GM19240 (cell line): Measurements from ENCODE around the gene TMEM240.
"Not testable (repeated sequence)": the region's sequence is repeated elsewhere in the genome, so short reads cannot be mapped to it uniquely, and the experiment has no call there.

Experiments
- DNase-seq: peaks from one replicate; pipeline ENCODE4 v3.0.0; 2011; ENCODE audit warnings: low spot score; ENCODE audit not compliant: insufficient read length

Gene TMEM240

GRCh38 chr1:1524750-1525383, 15.6 kb downstream of the TMEM240 start:
- not testable (repeated sequence) for DNase-seq

DNA sequence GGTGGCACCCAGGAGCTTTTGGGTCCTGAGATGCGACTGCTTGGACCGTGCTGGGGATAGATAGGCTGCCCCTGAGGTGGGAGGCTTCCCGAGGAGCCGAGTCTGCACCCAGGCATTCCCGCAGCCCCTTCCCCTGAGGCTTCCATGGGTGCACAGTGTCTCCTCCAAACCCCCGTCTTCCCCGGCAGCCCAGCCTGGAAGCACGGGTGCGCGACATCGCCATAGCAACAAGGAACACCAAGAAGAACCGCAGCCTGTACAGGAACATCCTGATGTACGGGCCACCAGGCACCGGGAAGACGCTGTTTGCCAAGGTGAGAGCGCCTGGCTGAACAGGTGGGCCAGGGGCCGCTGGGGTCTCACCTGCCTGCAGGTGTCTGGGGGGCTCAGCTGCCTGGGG, 16.8 kb downstream of the TMEM240 start:
- not testable (repeated sequence) for DNase-seq

GRCh38 chr1:1523226-1523625, 17.2 kb downstream of the TMEM240 start:
- DNase-seq = not testable (repeated sequence)

GRCh38 chr1:1522536-1522935, 17.9 kb downstream of the TMEM240 start:
- DNase-seq = not testable (repeated sequence)

- DNase-seq = no peak
Observed at GRCh38 chr1:1521331-1521730, 19.1 kb downstream of the TMEM240 start.

- not testable (repeated sequence) for DNase-seq
Observed at GRCh38 chr1:1519805-1520505, 20.5 kb downstream of the TMEM240 start.

DNA sequence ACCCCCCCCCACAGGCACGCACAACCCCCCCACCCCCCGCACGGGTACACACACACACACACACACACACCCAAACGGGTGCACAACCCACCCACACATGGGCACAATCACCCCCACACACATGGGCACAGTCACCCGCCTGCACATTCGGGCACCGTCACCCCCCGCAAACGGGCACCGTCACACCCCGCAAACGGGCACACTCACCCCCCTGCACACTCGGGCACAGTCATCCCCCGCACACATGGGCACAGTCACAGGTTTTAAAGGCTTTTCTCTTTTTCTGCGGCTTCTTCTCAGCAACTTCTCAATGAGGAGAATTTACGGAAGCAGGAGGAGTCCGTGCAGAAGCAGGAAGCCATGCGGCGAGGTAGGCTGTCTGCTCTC, 21.8 kb downstream of the TMEM240 start:
- DNase-seq = not testable (repeated sequence)

DNA sequence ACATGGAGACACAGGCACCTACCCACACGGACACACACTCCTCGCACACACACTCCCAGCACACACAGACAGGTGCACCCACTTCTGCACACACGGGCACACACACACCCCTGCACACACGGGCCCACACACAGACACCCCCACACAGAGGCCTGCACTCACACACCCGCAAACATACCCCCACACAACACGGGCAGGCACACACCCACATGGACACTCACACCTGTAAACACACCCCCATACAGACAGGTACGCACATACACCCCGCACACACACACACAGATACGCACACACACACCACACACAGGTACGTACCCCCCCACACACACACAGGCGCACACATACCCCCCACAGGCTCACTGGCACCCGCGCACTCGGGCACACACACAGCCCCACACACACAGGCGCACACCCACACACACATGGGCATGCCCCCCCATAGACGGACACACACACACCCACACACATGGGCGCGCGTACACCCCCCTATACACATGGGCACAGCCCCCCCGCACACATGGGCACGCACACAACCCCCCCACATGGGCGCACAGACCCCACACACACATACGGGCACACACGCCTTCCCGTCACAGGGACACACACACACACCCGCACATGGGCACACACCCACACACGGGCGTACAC, 22.3 kb downstream of the TMEM240 start:
- DNase-seq = no peak

DNA sequence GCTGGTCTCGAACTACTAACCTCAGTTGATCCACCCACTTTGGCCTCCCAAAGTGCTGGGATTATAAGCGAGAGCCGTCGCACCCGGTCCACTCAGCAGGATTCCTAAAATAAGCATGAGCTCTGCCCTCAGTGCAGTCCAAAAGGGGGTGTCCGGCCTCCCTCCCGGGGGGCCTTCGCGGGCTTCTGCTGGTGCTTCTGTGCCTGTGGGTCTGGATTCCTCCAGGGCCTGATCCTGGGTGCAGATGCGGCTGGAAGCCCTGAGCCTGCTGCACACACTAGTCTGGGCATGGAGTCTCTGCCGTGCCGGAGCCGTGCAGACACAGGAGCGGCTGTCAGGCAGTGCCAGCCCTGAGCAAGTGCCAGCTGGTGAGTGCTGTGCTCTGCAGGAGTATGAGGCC, 23.5 kb downstream of the TMEM240 start:
- not testable (repeated sequence) for DNase-seq

- DNase-seq = not testable (repeated sequence)
Observed at GRCh38 chr1:1514376-1514775, 26.0 kb downstream of the TMEM240 start.

- DNase-seq = not testable (repeated sequence)
Observed at GRCh38 chr1:1513675-1514074, 26.7 kb downstream of the TMEM240 start.

GRCh38 chr1:1512425-1512824, 28.0 kb downstream of the TMEM240 start:
- DNase-seq = not testable (repeated sequence)

DNA sequence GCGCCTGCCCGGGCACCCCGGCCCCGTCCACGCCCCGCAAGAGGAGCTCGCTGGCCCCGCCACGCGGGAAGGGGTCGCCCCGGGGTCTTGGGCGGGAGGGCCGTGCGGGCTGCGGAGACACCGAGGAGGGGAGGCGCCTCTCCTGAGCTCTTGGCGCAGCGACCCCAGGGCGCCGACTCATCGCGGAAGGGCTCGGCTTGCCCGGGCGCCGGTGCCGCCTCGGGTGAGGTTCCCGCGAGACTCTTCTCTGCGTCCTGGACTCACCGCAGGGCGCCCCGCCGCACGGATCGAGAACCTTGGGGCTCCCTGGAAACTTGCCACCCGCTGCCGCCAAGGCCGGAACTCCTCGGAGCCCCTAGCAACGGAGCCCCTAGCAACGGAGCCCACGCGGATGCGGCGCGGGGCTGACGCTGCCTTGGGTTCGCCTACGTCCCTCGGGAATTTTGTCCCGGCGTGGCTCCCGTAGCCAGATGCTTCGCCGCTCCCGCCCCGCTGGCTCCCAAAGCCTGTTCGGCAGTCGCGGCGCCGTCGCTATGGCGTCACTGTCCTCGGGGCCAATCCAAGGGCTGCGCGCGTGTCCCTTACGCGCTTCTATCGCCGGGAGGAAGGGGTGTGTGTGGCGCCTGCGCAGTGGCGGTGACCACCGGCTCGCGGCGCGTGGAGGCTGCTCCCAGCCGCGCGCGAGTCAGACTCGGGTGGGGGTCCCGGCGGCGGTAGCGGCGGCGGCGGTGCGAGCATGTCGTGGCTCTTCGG, 28.7 kb downstream of the TMEM240 start, which contains the start of gene ATAD3A:
TSS of gene ATAD3A (plus strand) at position 630 of the 753 bp plus-strand sequence. CDS start at position 737, 107 bp downstream.
- DNase-seq = peak; percentile 99

DNA sequence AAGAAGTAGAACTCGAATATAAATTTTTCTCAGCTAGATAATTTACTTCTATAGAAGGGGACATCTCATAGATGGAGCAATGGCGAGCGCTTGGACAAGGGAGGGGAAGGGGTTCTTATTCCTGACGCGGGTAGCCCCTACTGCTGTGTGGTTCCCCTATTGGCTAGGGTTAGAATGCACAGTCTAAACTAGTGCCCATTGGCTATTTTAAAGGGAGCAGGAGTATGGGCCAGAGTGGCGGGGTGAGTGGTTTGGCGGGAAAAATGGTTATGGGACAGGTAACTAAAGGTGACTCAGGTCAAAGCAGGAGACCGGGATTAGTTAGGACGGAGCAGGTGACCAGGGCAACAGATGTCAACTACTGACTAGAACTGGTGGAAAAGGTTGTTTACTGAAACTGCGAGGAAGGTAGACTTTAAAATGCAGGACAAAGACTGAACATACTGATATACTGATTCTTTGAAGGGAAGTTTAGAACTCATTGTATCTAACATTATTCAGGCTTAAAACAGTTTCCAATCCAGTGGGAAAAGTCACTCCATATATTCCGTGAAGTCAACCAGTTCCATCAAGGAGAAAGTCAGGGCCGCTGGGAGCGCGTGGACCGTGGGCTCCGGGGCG, 29.4 kb downstream of the TMEM240 start:
- no peak for DNase-seq

- DNase-seq = not testable (repeated sequence)
Observed at GRCh38 chr1:1509465-1509850, 31.0 kb downstream of the TMEM240 start.

GRCh38 chr1:1508775-1509464, 31.5 kb downstream of the TMEM240 start:
- DNase-seq = not testable (repeated sequence)

- DNase-seq = no peak
Observed at GRCh38 chr1:1507305-1507704, 33.1 kb downstream of the TMEM240 start.

GRCh38 chr1:1505801-1506200, 34.6 kb downstream of the TMEM240 start:
- not testable (repeated sequence) for DNase-seq

DNA sequence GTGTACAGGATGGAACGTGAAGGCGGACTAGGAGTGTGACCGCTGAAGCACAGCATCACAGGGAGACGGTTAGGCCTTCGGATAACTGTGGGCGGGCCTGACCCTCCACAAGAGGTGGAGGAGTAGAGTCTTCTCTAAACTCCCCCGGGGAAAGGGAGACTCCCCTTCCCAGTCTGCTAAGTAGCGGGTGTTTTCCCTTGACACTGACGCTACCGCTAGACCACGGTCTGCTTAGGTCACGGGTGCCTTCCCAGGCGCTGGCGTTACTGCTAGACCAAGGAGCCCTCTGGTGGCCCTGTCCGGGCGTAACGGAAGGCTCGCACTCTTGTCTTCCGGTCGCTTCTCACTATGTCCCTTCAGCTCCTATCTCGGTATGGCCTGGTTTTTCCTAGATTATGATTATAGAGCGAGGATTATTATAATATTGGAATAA, 35.0 kb downstream of the TMEM240 start:
- not testable (repeated sequence) for DNase-seq

GRCh38 chr1:1504777-1505365, 35.6 kb downstream of the TMEM240 start:
- DNase-seq = not testable (repeated sequence)
